Heart right ventricle (tissue), 16 donors: ENCODE measurements around the gene MAGED1. TPM values are rescaled to one million over a fixed set of nuclear protein-coding genes. Genes with fewer than 3 reads are reported as not detected.
"Not testable (repeated sequence)": the region's sequence is repeated elsewhere in the genome, so short reads cannot be mapped to it uniquely, and the experiment has no call there.

Experiments used
- ATAC-seq, 8 donors: fragments of 200-7000 bp; cut with Tn5 transposase; one replicate each; pipeline ENCODE4 v1.9.1; 2020; ENCODE audit warnings: mild to moderate bottlenecking in 8 of 8, moderate library complexity in 8 of 8, moderate number of reproducible peaks in 1 of 8
- DNase-seq, 2 donors: peaks; one replicate each; pipeline ENCODE4 v3.0.0-alpha.2; 2020
- H3K27ac ChIP-seq, 10 donors: fragments of 200-600 bp; sonication (generic) in 2 of 10; one replicate each; pipeline versions ENCODE4 v1.5.0 to v1.8.0; 2020 to 2022; ENCODE audit warnings: mild to moderate bottlenecking in 3 of 10
- H3K27me3 ChIP-seq, 7 donors: fragments of 200-600 bp; one replicate each; pipeline ENCODE4 v1.8.0; 2021 to 2022; ENCODE audit warnings: mild to moderate bottlenecking in 2 of 7
- H3K36me3 ChIP-seq, 9 donors: fragments of 200-600 bp; sonication (generic) in 1 of 9; one replicate each; pipeline versions ENCODE4 v1.5.0 to v1.8.0; 2020 to 2022; ENCODE audit warnings: mild to moderate bottlenecking in 2 of 9
- H3K4me1 ChIP-seq, 9 donors: fragments of 200-600 bp; sonication (generic) in 1 of 9; one replicate each; pipeline versions ENCODE4 v1.5.0 to v1.8.0; 2020 to 2022; ENCODE audit warnings: mild to moderate bottlenecking in 4 of 9
- H3K4me3 ChIP-seq, 10 donors: fragments of 200-600 bp; sonication (generic) in 2 of 10; one replicate each; pipeline versions ENCODE4 v1.5.0 to v1.8.0; 2020 to 2022; ENCODE audit warnings: mild to moderate bottlenecking in 7 of 10, moderate library complexity in 2 of 10
- H3K9me3 ChIP-seq, 11 donors: fragments of 200-600 bp in 10 of 11; sonication (generic) in 2 of 11; one replicate each; pipeline versions ENCODE4 v1.5.0 to v1.8.0; 2013 to 2022; ENCODE audit warnings: mild to moderate bottlenecking in 2 of 11, control low read depth in 1 of 11, moderate library complexity in 1 of 11
- CTCF ChIP-seq, 9 donors: fragments of 200-600 bp; sonication (generic) in 2 of 9; IDR thresholded peaks; one replicate each; pipeline versions ENCODE4 v1.5.0 to v1.8.0; 2021 to 2022; ENCODE audit warnings: antibody characterized with exemption in 9 of 9, mild to moderate bottlenecking in 5 of 9, moderate library complexity in 1 of 9
- WGBS, 2 donors: extraction: QIAGEN DNeasy Blood & Tissue Kit; methylation state at CpG; one replicate each; pipeline ENCODE4 v1.1.7; 2013; ENCODE audit warnings: inconsistent platforms in 1 of 2; 5-methylcytosine and 5-hydroxymethylcytosine counted together
- intact Hi-C, 10 donors: fragments of 100-400 bp; cut with DNase I; formaldehyde crosslinking; loops; one replicate each; pipeline versions ENCODE4 v1.11.1 to v1.14.2; 2022
- polyA plus RNA-seq, 2 donors: library from polyadenylated mRNA; stranded (reverse); fragments of 200-250 nt; gene quantifications; one replicate each; pipeline ENCODE4 v1.2.3, GENCODE V29; 2013
- total RNA-seq, 10 donors: library from RNA; stranded (reverse); fragmentation: NEBNext Ultra II Directional in 3 of 10; extraction: Animal tissue kit (Norgen Biotek cat#: 25700) in 3 of 10; gene quantifications; one replicate each; pipeline versions ENCODE4 v1.2.1 to v1.2.4, GENCODE V29; 2021 to 2023
- donor health status: Arrhythmogenic right ventricular cardiomyopathy.
- donor health status: ischemic (EF 13 %, LVEDD 7.1; RV severe dilation, severe dysfunction).
- donor health status: healthy with polysubstance abuse.
- donor health status: DM: no; HTN: yes; CAD: no.
- donor health status: DM: no; HTN: no; CAD: no.
- donor health status: ischemic (EF 25% LVEDD 6.9; RV normal size, moderate dysfunction).
- donor health status: ischemic (EF 25% LVEDD 5.7; RV mildly dilated, moderate dysfunction).
- donor health status: healthy.
- donor health status: DM: yes; HTN: yes; CAD: no.
- donor health status: Ischemic cardiomyopathy.
- donor health status: ischemic (EF 35%, LVEDD 5.7; RV mildly dilated, moderate dysfunction).
- donor health status: nonischemic (EF 11% LVEDD 7.7; RV severe dilation, severe dysfunction).
- donor health status: DM: yes; HTN: yes; CAD: no.
- donor health status: PGD.
- donor health status: ischemic (EF 29% LVEDD 5.4; RV normal size, mild dysfunction).
- donor health status: nonischemic (EF 23%, LVEDD 6.1; RV moderate dilation, normal function).

MAGED1 gene
- total and polyA plus RNA-seq, 12 donors: 13.8 to 103 (median 81.1) TPM

- intact Hi-C loops: no loop called here
- 90 to 95% methylated on average over 5 of the region's 5 CpGs for WGBS, 2 donors
- H3K36me3 ChIP-seq: peaks cover 0 to 53% (median 0%) of the 10 kb centered on the region in 9 donors
- no peaks in the 10 kb centered on the region for H3K27me3 ChIP-seq
- no peaks in the 10 kb centered on the region for H3K9me3 ChIP-seq
- no peak overlapping the region for H3K27ac ChIP-seq
- no peaks in the 10 kb centered on the region for H3K4me1 ChIP-seq
- no peak for DNase-seq
- TF ChIP-seq CTCF (IDR thresholded peaks at IDR 0.05): no peak
- no peak for ATAC-seq
- no peak overlapping the region for H3K4me3 ChIP-seq
These were observed 9.2 kb downstream of the MAGED1 start for GRCh38 chrX:51902510-51903050.

DNA sequence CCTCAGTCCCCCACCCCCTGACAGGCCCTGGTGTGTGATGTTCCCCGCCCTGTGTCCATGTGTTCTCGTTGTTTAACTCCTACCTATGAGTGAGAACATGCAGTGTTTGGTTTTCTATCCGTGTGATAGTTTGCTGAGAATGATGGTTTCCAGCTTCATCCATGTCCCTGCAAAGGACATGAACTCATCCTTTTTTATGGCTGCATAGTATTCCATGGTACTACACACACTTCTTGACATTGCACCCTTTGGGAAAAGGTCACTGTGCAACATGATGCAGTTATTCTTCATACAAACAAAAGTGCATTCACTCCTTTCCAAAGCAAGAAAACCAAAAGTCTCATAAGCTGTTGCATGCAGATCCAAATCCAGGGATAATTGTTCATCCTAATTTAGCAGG, 11.7 kb downstream of the MAGED1 start:
- intact Hi-C loops, H3K4me1 ChIP-seq, H3K9me3 ChIP-seq, DNase-seq, ATAC-seq, H3K27me3 ChIP-seq, H3K27ac ChIP-seq, H3K4me3 ChIP-seq: not testable (repeated sequence)
- peaks cover 0 to 29% (median 0%) of the 10 kb centered on the region in 9 donors for H3K36me3 ChIP-seq
- 94 to 97% methylated on average over 3 of the region's 3 CpGs for WGBS, 2 donors

DNA sequence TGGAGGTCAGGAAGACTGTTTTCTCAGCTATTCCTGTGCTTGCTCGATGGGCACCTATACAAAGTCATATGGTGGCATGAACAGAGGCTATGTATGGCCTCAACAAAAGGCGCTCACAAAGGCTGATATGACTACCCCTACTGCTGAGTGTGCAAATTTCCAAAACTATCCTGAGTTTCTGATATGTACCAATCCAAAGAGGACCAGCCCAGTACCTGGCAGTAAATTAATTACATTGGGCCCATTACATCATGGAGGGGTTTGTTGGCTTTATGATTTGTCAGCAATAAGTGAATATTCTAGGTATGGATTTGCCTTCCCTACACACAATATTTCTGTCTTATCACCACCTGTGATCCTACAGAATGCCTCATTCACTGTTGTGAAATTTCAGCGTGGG, 12.3 kb downstream of the MAGED1 start:
- 75 to 88% methylated on average over 3 of the region's 3 CpGs for WGBS, 2 donors
- intact Hi-C loops: no loop called here

GRCh38 chrX:51917604-51918003, 24.2 kb downstream of the MAGED1 start:
- no peak overlapping the region for H3K4me3 ChIP-seq
- H3K36me3 ChIP-seq: no peaks in the 10 kb centered on the region
- H3K9me3 ChIP-seq: peaks cover 0 to 13% (median 0%) of the 10 kb centered on the region in 11 donors
- H3K4me1 ChIP-seq: no peaks in the 10 kb centered on the region
- ATAC-seq (no peak), DNase-seq (no peak)
- WGBS, 2 donors: 48 to 68% methylated on average over 2 of the region's 2 CpGs
- H3K27ac ChIP-seq: no peak overlapping the region
- no peak for TF ChIP-seq CTCF (IDR thresholded peaks at IDR 0.05)
- intact Hi-C loops: no loop called here
- H3K27me3 ChIP-seq: peaks cover 0 to 70% (median 0%) of the 10 kb centered on the region in 7 donors

More for the DNA sequence above, 12.3 kb downstream of the MAGED1 start:
- H3K36me3 ChIP-seq: peaks cover 0 to 24% (median 0%) of the 10 kb centered on the region in 9 donors
- H3K9me3 ChIP-seq: no peaks in the 10 kb centered on the region
- H3K4me1 ChIP-seq: no peaks in the 10 kb centered on the region
- no peak overlapping the region for H3K4me3 ChIP-seq
- DNase-seq (no peak), ATAC-seq (no peak)
- no peak for TF ChIP-seq CTCF (IDR thresholded peaks at IDR 0.05)
- peaks cover 0 to 8% (median 0%) of the 10 kb centered on the region in 7 donors for H3K27me3 ChIP-seq
- H3K27ac ChIP-seq: no peak overlapping the region

DNA sequence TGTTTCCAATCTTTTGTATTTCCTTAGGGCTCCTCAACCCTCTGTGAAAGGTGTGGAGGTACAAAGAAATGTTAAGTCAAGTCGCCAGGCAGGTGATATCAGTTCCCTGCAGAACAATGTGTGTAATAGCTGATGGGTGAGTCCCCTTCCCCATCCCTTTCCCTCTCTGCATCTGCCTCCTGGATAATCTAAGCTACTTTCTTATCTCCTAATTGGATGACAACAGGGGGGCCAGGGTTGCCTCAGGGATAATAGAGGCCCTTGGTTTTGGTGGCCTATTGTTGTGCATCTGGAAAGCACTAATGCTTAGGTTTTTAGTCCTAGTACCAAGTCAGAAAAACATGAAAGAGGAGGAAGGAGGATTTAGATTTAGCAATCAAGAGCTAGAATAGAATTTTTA, 29.1 kb downstream of the MAGED1 start:
- no peak overlapping the region for H3K4me3 ChIP-seq
- H3K27me3 ChIP-seq: peaks cover 0 to 57% (median 0%) of the 10 kb centered on the region in 7 donors
- no peaks in the 10 kb centered on the region for H3K36me3 ChIP-seq
- no peak for TF ChIP-seq CTCF (IDR thresholded peaks at IDR 0.05)
- intact Hi-C loops: no loop called here
- ATAC-seq (no peak), DNase-seq (no peak)
- H3K9me3 ChIP-seq: no peaks in the 10 kb centered on the region
- no peaks in the 10 kb centered on the region for H3K4me1 ChIP-seq
- WGBS, 2 donors: 13 to 31% methylated on average over 1 of the region's 1 CpG
- no peak overlapping the region for H3K27ac ChIP-seq
